Brain pericyte (primary cell): ENCODE results near the gene NMNAT2.
"Not testable (repeated sequence)": the region's sequence is repeated elsewhere in the genome, so short reads cannot be mapped to it uniquely, and the experiment has no call there.

Experiments
- DNase-seq: peaks from one replicate; pipeline ENCODE4 v3.0.0-alpha.2; 2012; ENCODE audit warnings: low read depth, low spot score

Gene NMNAT2

DNA sequence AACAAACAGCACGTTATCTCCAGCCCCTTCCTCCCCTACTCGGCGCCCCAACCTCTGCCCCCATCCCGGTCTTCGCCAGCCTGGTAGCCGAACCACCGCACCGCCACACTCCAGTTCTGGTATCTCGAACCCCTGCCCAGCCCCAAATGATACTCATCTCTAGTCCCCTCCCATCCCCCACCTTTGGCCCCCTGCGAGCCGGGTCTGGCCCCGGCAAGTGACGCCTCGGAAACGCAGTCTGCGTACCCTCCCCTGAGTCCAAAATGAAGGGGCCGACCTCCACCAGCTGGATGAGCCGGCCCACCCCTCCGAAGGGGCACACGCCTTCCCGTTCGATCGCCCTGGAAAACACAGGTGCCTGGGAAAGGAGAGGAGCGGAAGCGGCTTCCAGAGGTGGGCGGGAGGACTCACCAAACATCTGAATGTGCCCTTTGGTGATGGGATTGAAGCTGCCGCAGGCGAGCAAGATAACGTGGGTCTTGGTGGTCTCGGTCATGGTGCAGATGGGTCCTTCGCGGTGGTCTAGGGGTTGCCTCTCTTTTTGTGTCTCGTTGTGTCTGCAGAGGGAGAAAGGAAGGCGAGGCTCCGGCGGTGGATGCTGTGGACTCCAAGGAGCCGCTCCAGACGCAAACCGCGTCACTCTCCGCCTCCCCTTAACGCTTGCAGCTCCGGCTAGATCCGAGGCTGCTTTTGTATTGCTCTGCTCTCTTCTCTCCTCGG is at the start of gene NMNAT2:
Gene NMNAT2 (minus strand): TSS at position 609 of the 720 bp plus-strand sequence. CDS start 113 bp downstream, at position 496.
- DNase-seq, result no peak

- no peak for DNase-seq
These were observed 49.5 kb upstream of the NMNAT2 start for GRCh38 chr1:183467687-183468086.

DNA sequence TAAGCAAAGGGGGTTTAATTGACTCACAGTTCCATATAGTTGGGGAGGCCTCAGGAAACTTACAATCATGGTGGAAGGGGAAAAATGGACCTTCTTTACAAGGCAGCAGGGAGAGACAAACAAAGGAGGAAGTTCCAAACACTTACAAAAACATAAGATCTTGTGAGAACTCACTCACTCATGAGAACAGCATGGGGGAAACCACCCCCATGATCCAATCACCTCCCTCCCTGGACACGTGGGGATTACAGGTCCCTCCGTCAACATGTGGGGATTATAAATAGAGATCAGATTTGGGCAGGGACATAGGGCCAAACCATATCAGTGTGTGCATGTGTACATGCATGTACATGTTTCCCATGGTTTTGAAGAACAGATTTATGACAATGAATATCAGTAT is 48.6 kb upstream of the NMNAT2 start:
- no peak for DNase-seq

DNA sequence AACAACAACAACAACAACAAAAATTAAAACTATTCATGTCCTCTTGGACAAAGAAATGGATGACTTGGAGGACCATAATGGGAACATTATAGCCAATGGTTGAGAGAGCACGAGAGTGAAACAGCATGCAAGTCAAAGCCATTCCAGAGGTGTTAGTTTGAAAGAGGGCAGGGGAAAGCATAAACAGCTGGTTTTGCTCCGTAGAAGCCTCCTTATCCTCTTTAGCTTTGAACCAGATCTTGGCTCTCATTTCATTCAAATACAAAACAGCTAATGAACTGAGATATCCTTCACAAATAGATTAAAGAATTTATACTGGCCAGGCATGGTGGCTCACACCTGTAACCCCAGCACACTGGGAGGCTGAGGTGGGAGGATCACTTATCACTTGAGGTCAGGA is 45.4 kb upstream of the NMNAT2 start:
- no peak for DNase-seq

DNA sequence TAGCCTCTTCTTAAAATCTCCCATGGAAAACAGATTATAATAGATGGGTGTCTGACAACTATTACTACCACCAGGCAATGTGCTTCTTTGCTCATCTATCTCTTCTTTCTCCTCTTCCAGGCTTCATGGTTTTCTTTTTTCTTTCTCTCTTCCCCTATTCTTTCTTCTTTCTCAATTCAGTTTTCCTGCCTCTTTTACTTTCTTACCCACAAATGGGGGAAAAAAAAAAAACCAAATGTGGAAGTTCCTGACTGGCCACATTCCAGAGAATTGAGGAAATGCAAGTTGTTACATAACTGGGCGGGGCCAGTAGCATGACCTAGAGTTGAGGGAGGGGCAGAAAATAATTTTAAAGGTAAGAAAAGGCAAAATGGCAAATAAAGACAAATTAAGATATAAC is 43.2 kb upstream of the NMNAT2 start:
- DNase-seq, result no peak

- DNase-seq, result no peak
These were observed 42.4 kb upstream of the NMNAT2 start for GRCh38 chr1:183460596-183460995.

GRCh38 chr1:183457449-183457848 is 39.3 kb upstream of the NMNAT2 start:
- no peak for DNase-seq

- DNase-seq, result no peak
These were observed 38.6 kb upstream of the NMNAT2 start for GRCh38 chr1:183456826-183457225.

DNA sequence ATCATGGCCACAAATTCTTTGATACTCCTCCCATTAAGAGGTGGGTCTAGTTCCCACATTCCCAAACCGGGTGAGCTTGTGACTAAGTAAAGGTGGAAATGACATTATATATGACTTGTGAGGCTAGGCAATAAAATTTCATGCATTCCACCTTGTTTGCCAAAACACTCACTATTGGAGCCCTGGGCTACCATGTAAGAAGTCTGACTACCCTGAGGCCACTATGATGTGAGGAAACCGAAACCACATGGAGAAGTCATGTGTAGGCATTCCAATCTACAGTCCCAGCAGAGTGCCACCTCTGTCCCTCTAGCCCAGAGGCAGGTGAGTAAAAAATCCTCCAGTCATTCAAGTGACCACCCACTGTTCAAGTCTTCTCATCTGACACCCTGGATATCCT is 36.2 kb upstream of the NMNAT2 start:
- no peak for DNase-seq

GRCh38 chr1:183450093-183450492 is 31.9 kb upstream of the NMNAT2 start:
- DNase-seq, result no peak

DNA sequence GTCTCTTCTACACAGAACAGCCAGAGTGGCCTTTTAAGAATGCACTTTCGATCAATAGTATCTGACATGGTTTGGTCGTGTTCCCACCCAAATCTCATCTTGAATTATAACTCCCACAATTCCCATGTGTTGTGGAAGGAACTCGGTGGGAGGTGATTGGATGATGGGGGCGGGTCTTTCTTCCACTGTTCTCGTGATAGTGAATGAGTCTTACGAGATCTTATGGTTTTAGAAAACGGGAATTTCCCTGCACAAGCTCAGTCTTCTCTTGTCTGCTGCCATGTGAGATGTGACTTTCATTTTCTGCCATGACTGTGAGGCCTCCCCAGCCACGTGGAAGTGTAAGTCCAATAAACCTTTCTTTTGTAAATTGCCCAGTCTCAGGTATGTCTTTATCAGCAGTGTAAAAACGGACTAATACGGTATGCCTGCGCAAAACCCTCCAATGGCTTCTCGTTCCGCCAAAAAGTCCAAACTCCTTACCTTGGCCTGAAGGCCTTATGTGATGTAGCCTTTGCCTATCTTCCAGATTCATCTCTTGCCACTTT is 31.1 kb upstream of the NMNAT2 start:
- no peak for DNase-seq

GRCh38 chr1:183444243-183444642 is 26.1 kb upstream of the NMNAT2 start:
- DNase-seq, result peak; percentile 10

DNA sequence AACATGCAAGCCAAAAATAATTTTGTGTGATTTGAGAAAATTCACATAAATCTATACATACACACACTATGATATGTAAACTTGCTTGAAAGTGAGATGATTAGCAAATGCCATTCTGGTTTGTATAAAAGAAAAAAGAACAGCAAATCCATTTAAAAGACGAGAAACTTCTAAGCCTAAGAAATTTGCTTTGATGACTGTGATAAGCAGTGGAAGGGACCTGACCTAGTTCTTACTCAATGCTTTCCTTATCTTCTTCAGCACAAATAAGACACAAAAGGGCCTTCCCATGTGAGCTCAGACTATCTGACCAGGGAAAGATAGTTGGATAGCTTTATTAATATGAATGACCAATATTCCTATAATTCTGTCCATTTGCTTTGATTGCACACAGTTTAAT is 25.3 kb upstream of the NMNAT2 start:
- no peak for DNase-seq

DNA sequence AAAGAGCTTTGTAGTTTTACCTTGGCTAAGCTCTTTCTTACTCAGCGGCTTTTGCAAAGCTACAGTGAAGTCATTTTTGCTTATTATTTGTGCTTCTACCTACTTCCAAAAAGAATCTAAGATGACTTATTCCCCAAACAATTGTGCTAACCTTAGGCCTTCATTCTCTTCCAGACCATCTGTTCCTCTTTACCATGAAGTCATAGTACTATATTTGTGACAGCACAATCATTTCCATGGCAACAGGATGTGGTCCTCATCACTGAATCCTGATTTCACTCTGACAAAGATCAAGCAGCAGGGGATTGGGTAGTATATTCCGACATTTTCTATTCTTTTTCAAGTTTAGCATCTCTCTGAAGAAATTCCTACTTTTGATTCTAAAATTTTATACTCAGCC is 24.8 kb upstream of the NMNAT2 start:
- DNase-seq, result no peak

DNA sequence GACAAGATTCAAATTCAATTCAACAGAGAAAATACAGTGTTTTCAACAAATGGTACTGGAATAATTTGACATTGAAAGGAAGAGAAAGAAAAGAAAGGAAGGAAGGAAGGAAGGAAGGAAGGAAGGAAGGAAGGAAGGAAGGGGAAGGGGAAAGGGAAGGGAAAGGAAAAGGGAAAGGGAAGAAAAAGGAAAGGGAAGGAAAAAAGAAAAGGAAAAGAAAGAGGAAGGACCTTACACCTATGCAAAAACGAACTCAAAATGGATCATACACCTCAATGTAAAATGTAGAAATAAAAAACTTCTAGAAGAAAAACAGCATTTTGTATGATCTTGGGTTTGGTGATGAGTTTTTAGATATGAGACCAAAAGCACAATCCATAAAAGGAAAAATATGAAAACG is 19.9 kb upstream of the NMNAT2 start:
- no peak for DNase-seq

DNA sequence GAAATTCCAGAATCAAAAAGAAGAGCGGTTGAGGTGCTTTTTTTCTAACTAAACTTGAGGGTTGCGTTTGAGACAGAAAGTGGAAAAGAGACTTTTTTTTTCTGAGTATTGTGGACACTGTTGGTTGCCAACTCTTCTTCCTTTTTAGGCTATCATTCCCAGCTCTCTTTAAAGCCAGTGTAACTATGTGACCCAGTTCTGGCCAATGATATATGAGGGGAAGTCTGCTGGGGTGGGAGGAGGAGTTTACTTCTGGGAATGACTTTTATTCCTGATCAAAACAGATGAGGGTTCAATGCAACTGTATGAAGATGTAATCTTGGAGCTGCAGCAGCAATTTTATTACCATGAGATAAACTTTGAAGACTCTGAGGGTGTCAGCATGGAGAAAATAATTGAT is 17.3 kb upstream of the NMNAT2 start:
- DNase-seq, result no peak

- DNase-seq, result no peak
These were observed 15.5 kb upstream of the NMNAT2 start for GRCh38 chr1:183433703-183434102.

DNA sequence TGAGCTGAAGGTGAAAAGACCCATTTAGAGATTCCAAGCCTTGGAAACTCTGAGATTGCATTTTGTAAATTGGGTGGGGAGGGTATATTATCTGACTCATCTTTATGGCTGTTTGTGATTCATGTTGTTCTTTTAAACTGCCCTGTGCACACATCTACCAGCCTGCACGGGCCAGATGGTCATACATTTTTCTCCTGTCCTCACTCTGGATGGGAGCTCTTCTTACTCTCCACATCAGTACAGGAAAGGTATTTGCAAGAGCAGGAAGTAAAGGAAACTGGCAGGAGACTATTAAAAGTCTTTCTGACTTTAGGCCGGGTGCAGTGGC is 14.3 kb upstream of the NMNAT2 start:
- no peak for DNase-seq

GRCh38 chr1:183431840-183432547 is 13.8 kb upstream of the NMNAT2 start:
- no peak for DNase-seq

DNA sequence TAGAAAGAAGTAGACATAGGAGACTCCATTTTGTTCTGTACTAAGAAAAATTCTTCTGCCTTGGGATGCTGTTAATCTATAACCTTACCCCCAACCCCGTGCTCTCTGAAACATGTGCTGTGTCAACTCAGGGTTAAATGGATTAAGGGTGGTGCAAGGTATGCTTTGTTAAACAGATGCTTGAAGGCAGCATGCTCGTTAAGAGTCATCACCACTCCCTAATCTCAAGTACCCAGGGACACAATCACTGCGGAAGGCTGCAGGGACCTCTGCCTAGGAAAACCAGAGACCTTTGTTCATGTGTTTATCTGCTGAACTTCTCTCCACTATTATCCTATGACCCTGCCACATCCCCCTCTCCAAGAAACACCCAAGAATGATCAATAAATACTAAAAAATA is 9.4 kb upstream of the NMNAT2 start:
- DNase-seq, result not testable (repeated sequence)

GRCh38 chr1:183424691-183425090 is 6.5 kb upstream of the NMNAT2 start:
- DNase-seq, result no peak

- DNase-seq, result no peak
These were observed 5.4 kb upstream of the NMNAT2 start for GRCh38 chr1:183423541-183423940.

DNA sequence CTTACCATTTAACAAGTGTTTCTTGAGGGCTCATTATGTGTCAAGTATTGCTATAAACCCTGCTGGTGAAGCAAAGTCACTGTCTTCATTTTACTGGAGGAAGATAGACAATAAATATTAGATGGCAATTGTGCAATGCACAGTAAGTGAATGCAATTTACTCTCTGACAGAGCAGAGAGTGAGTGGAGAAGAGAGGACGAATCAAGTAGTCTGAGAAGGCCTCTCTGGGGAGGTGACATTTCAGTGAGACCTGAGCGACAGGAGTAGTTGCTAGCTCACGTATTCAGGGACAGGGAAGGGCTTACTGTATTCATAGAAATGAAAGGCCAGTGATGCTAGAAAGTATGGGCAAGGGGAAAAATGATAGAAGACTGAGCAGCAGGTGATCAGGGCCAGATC is 1.2 kb upstream of the NMNAT2 start:
- DNase-seq, result no peak
